BLaER1 treated with 17β-estradiol and CSF1 and Interleukin-3, amounts not matched to agents 10 nM and 100 nM (cell line): ENCODE data around the gene LARP4.
A peak's percentile ranks its signal among the peaks of the same experiment; 100 is the strongest.
"Not testable (repeated sequence)": the region's sequence is repeated elsewhere in the genome, so short reads cannot be mapped to it uniquely, and the experiment has no call there.

Experiments
- H3K27ac ChIP-seq, 11 experiments: shearing (Covaris generic); formaldehyde crosslinking; 2 replicates each; pipeline ENCODE4 v1.8.1; 2022
- H3K27me3 ChIP-seq, 11 experiments: shearing (Covaris generic); formaldehyde crosslinking; 2 replicates each; pipeline ENCODE4 v1.8.1; 2022
- H3K36me3 ChIP-seq, 11 experiments: shearing (Covaris generic); formaldehyde crosslinking; 2 replicates each; pipeline ENCODE4 v1.8.1; 2022
- H3K4me1 ChIP-seq, 10 experiments: shearing (Covaris generic); formaldehyde crosslinking; 2 replicates each; pipeline ENCODE4 v1.8.1; 2022
- H3K4me2 ChIP-seq, 11 experiments: shearing (Covaris generic); formaldehyde crosslinking; 2 replicates each; pipeline ENCODE4 v1.8.1; 2022
- H3K4me3 ChIP-seq, 10 experiments: shearing (Covaris generic); formaldehyde crosslinking; 2 replicates each; pipeline ENCODE4 v1.8.1; 2022
- H3K9ac ChIP-seq, 11 experiments: shearing (Covaris generic); formaldehyde crosslinking; 2 replicates each; pipeline ENCODE4 v1.8.1; 2022
- H3K9me3 ChIP-seq, 11 experiments: shearing (Covaris generic); formaldehyde crosslinking; replicated peaks in 1 of 11; 2 replicates each; pipeline ENCODE4 v1.8.1; 2022
- H4K20me1 ChIP-seq, 11 experiments: shearing (Covaris generic); formaldehyde crosslinking; 2 replicates each; pipeline ENCODE4 v1.8.1; 2022
- Cebpa-rat ChIP-seq, 11 experiments: shearing (Covaris generic); IDR thresholded peaks; 2 replicates each; pipeline ENCODE4 v1.8.1; 2022

The LARP4 gene

GRCh38 chr12:50365709-50366406 lies 34.8 kb upstream of the LARP4 start:
- Histone ChIP-seq H3K9me3 (no peaks in the 10 kb centered on the region), H3K4me1 (no peaks in the 10 kb centered on the region), H4K20me1 (no peaks in the 10 kb centered on the region), H3K36me3 (no peaks in the 10 kb centered on the region), H3K9ac (no peak overlapping the region), H3K4me2 (no peak overlapping the region), H3K27me3 (no peaks in the 10 kb centered on the region), H3K27ac (no peak overlapping the region), H3K4me3 (no peak overlapping the region)
- no peak for TF ChIP-seq Cebpa-rat (IDR thresholded peaks at IDR 0.05)

GRCh38 chr12:50370672-50371071 lies 30.0 kb upstream of the LARP4 start:
- not testable (repeated sequence) for H3K27ac ChIP-seq, H4K20me1 ChIP-seq, H3K9me3 ChIP-seq, H3K36me3 ChIP-seq, H3K4me3 ChIP-seq, H3K4me2 ChIP-seq, H3K4me1 ChIP-seq, H3K27me3 ChIP-seq, H3K9ac ChIP-seq

- Histone ChIP-seq H3K27me3 (no peaks in the 10 kb centered on the region), H3K4me1 (no peaks in the 10 kb centered on the region), H3K4me2 (no peak overlapping the region), H3K4me3 (no peak overlapping the region), H3K36me3 (no peaks in the 10 kb centered on the region), H3K9ac (no peak overlapping the region), H3K27ac (no peak overlapping the region), H4K20me1 (no peaks in the 10 kb centered on the region), H3K9me3 (no peaks in the 10 kb centered on the region)
- no peak for TF ChIP-seq Cebpa-rat (IDR thresholded peaks at IDR 0.05)
These were observed 24.9 kb upstream of the LARP4 start for GRCh38 chr12:50375802-50376201.

- Histone ChIP-seq H3K9ac (no peak overlapping the region), H3K27me3 (no peaks in the 10 kb centered on the region), H3K9me3 (peaks cover 0 to 11% (median 6%) of the 10 kb centered on the region in 11 experiments; a peak in 12 of 22 replicates), H3K4me3 (no peak overlapping the region), H3K4me1 (peaks cover 0 to 8% (median 7%) of the 10 kb centered on the region in 10 experiments; a peak in 11 of 20 replicates), H3K27ac (no peak overlapping the region), H4K20me1 (no peaks in the 10 kb centered on the region), H3K4me2 (no peak overlapping the region), H3K36me3 (no peaks in the 10 kb centered on the region)
- no peak for TF ChIP-seq Cebpa-rat (IDR thresholded peaks at IDR 0.05)
These were observed 19.8 kb upstream of the LARP4 start for GRCh38 chr12:50380761-50381325.

GRCh38 chr12:50387487-50387886 lies 13.2 kb upstream of the LARP4 start:
- Histone ChIP-seq H3K27me3 (no peaks in the 10 kb centered on the region), H4K20me1 (no peaks in the 10 kb centered on the region), H3K27ac (no peak overlapping the region), H3K4me1 (peaks cover 0 to 11% (median 7%) of the 10 kb centered on the region in 10 experiments; a peak in 11 of 20 replicates), H3K9me3 (peaks cover 0 to 11% (median 6%) of the 10 kb centered on the region in 11 experiments; a peak in 12 of 22 replicates), H3K4me3 (no peak overlapping the region), H3K36me3 (no peaks in the 10 kb centered on the region), H3K4me2 (no peak overlapping the region), H3K9ac (no peak overlapping the region)
- no peak for TF ChIP-seq Cebpa-rat (IDR thresholded peaks at IDR 0.05)

- H3K9ac ChIP-seq = no peak overlapping the region
These were observed 12.7 kb upstream of the LARP4 start for GRCh38 chr12:50387972-50388478.

GRCh38 chr12:50388793-50389192 lies 11.9 kb upstream of the LARP4 start:
- not testable (repeated sequence) for H3K36me3 ChIP-seq, H3K9me3 ChIP-seq, H3K27me3 ChIP-seq, H4K20me1 ChIP-seq, H3K4me3 ChIP-seq, H3K27ac ChIP-seq, H3K9ac ChIP-seq, H3K4me2 ChIP-seq
- peaks cover 0 to 11% (median 7%) of the 10 kb centered on the region in 10 experiments; a peak in 11 of 20 replicates for H3K4me1 ChIP-seq

More at GRCh38 chr12:50387972-50388478, 12.7 kb upstream of the LARP4 start:
- Histone ChIP-seq H3K27me3 (no peaks in the 10 kb centered on the region), H3K27ac (no peak overlapping the region), H3K36me3 (no peaks in the 10 kb centered on the region), H3K4me1 (peaks cover 0 to 11% (median 7%) of the 10 kb centered on the region in 10 experiments; a peak in 11 of 20 replicates), H3K4me2 (no peak overlapping the region), H4K20me1 (no peaks in the 10 kb centered on the region), H3K9me3 (peaks cover 0 to 11% (median 6%) of the 10 kb centered on the region in 11 experiments; a peak in 12 of 22 replicates), H3K4me3 (no peak overlapping the region)
- peak in 1 of 11 experiments; percentile 7; a peak in 1 of 22 replicates for TF ChIP-seq Cebpa-rat (IDR thresholded peaks at IDR 0.05)

GRCh38 chr12:50390316-50390741 lies 10.4 kb upstream of the LARP4 start:
- Histone ChIP-seq H3K9ac (no peak overlapping the region), H3K36me3 (no peaks in the 10 kb centered on the region), H3K27ac (no peak overlapping the region), H3K27me3 (no peaks in the 10 kb centered on the region), H3K4me2 (no peak overlapping the region), H3K9me3 (no peaks in the 10 kb centered on the region), H3K4me1 (peaks cover 0 to 8% (median 4%) of the 10 kb centered on the region in 10 experiments; a peak in 11 of 20 replicates), H4K20me1 (no peaks in the 10 kb centered on the region), H3K4me3 (no peak overlapping the region)
- TF ChIP-seq Cebpa-rat (IDR thresholded peaks at IDR 0.05) = no peak

GRCh38 chr12:50394469-50395029 lies 6.1 kb upstream of the LARP4 start:
- Histone ChIP-seq H3K9ac (no peak overlapping the region), H3K27me3 (no peaks in the 10 kb centered on the region), H3K4me2 (no peak overlapping the region), H3K9me3 (no peaks in the 10 kb centered on the region), H3K27ac (no peak overlapping the region), H3K4me3 (no peak overlapping the region), H4K20me1 (no peaks in the 10 kb centered on the region), H3K36me3 (no peaks in the 10 kb centered on the region), H3K4me1 (no peaks in the 10 kb centered on the region)
- TF ChIP-seq Cebpa-rat (IDR thresholded peaks at IDR 0.05) = no peak
